ENCODE results near the gene ITGB4.

ITGB4 gene

DNA sequence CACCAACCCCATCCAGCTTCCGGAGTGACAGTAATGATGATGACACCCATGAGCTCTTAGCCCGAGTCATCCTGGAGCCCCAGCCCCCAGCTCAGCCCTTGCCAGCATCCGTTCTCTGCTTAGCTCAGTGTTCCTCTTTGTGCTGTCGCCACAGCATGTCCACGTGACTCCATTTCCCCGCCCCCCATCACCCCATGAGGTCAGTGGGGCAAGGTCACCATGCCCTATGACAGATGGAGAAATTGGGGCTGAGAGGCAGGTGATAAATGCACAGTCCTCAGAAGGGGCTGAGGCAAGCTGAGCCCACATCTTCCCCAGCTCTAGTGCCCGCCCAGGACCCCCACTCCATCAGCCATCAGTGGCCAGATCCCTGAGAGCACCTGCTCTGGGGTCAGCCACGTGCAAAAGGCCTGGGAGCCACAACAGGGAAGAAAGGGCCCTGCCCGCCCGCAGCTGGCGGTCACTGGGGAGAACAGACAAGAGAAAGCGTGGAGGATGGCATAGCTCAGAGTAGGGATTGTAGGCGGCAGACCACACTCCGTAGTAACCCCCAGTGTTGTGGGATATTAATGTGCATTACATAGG is 17.1 kb downstream of the ITGB4 start:
- Histone ChIP-seq H3K4me3 (ENCODE audit: low read depth, low read length) (no peak overlapping the region), H3K36me3 (no peaks in the 10 kb centered on the region), H3K4me1 (no peaks in the 10 kb centered on the region), H3K9me3 (no peaks in the 10 kb centered on the region), H3K27me3 (no peaks in the 10 kb centered on the region)
- DNase-seq, result no peak
- TF ChIP-seq, protein P1, sequence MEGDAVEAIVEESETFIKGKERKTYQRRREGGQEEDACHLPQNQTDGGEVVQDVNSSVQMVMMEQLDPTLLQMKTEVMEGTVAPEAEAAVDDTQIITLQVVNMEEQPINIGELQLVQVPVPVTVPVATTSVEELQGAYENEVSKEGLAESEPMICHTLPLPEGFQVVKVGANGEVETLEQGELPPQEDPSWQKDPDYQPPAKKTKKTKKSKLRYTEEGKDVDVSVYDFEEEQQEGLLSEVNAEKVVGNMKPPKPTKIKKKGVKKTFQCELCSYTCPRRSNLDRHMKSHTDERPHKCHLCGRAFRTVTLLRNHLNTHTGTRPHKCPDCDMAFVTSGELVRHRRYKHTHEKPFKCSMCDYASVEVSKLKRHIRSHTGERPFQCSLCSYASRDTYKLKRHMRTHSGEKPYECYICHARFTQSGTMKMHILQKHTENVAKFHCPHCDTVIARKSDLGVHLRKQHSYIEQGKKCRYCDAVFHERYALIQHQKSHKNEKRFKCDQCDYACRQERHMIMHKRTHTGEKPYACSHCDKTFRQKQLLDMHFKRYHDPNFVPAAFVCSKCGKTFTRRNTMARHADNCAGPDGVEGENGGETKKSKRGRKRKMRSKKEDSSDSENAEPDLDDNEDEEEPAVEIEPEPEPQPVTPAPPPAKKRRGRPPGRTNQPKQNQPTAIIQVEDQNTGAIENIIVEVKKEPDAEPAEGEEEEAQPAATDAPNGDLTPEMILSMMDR (IDR thresholded peaks at IDR 0.05; ENCODE audit: low read depth, low read length), result no peak

DNA sequence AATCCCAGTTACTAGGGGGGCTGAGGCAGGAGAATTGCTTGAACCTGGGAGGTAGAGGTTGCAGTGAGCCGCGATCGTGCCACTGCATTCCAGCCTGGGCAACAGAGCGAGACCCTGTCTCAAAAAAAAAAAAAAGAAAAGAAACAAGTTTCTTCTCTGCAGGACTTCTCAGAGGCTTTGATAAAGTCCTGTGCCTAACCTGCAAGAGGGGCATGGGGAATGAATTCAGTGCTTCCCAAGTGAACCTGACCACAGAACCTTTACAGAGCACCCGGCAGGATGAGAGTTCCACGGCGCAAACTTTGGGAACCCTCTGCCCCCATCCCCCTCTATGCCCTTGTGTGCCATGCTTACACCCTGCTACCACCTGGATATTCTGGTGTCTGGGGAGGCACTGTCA is 17.9 kb downstream of the ITGB4 start:
- Histone ChIP-seq H3K9me3 (no peaks in the 10 kb centered on the region), H3K27me3 (no peaks in the 10 kb centered on the region), H3K4me1 (no peaks in the 10 kb centered on the region), H3K4me3 (ENCODE audit: low read depth, low read length) (no peak overlapping the region), H3K36me3 (no peaks in the 10 kb centered on the region)
- TF ChIP-seq, protein P1 (IDR thresholded peaks at IDR 0.05; ENCODE audit: low read depth, low read length), result no peak
- no peak for DNase-seq

- no peak for DNase-seq
- Histone ChIP-seq H3K36me3 (no peaks in the 10 kb centered on the region), H3K4me3 (ENCODE audit: low read depth, low read length) (no peak overlapping the region), H3K27me3 (no peaks in the 10 kb centered on the region), H3K9me3 (no peaks in the 10 kb centered on the region), H3K4me1 (no peaks in the 10 kb centered on the region)
- TF ChIP-seq, protein P1 (IDR thresholded peaks at IDR 0.05; ENCODE audit: low read depth, low read length), result no peak
Observed at GRCh38 chr17:75739801-75740200, 18.5 kb downstream of the ITGB4 start.

- H3K4me3 ChIP-seq (ENCODE audit: low read depth, low read length), result no peak overlapping the region
- no peaks in the 10 kb centered on the region for H3K9me3 ChIP-seq
- TF ChIP-seq, protein P1 (IDR thresholded peaks at IDR 0.05; ENCODE audit: low read depth, low read length), result no peak
- no peaks in the 10 kb centered on the region for H3K27me3 ChIP-seq
- H3K36me3 ChIP-seq, result no peaks in the 10 kb centered on the region
- no peaks in the 10 kb centered on the region for H3K4me1 ChIP-seq
- DNase-seq, result no peak
Observed at GRCh38 chr17:75740215-75740614, 19.0 kb downstream of the ITGB4 start.

DNA sequence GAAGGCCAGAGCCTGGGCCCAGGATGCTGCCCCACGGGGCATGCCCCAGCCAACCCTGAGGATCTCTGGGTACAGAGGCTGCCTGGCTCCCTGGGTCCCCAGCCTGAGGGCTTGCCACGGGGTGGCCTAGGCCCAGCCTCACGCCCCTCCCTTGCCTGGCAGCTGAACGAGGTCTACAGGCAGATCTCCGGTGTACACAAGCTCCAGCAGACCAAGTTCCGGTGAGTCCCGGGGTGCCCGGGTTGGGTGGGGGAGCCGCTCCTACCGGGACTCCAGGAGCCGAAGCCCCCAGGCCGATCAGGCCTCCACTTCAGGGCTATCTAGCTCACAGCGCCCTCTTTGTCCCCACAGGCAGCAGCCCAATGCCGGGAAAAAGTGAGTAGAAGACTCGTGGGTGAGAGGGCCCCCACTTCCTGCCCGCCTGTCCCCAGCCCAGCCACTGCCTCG is 19.4 kb downstream of the ITGB4 start:
- Histone ChIP-seq H3K27me3 (no peaks in the 10 kb centered on the region), H3K36me3 (no peaks in the 10 kb centered on the region), H3K9me3 (no peaks in the 10 kb centered on the region), H3K4me1 (no peaks in the 10 kb centered on the region), H3K4me3 (ENCODE audit: low read depth, low read length) (no peak overlapping the region)
- no peak for DNase-seq
- TF ChIP-seq, protein P1 (IDR thresholded peaks at IDR 0.05; ENCODE audit: low read depth, low read length), result no peak

DNA sequence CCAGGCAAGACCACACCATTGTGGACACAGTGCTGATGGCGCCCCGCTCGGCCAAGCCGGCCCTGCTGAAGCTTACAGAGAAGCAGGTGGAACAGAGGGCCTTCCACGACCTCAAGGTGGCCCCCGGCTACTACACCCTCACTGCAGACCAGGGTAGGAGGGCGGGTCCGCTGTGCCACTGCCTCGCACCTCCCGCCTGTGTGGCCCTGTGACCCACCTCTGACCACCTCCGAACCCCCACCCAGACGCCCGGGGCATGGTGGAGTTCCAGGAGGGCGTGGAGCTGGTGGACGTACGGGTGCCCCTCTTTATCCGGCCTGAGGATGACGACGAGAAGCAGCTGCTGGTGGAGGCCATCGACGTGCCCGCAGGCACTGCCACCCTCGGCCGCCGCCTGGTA is 21.1 kb downstream of the ITGB4 start:
- TF ChIP-seq, protein P1 (IDR thresholded peaks at IDR 0.05; ENCODE audit: low read depth, low read length), result no peak
- H3K9me3 ChIP-seq, result no peaks in the 10 kb centered on the region
- no peaks in the 10 kb centered on the region for H3K4me1 ChIP-seq
- H3K27me3 ChIP-seq, result no peaks in the 10 kb centered on the region
- no peak overlapping the region for H3K4me3 ChIP-seq (ENCODE audit: low read depth, low read length)
- DNase-seq, result no peak
- H3K36me3 ChIP-seq, result no peaks in the 10 kb centered on the region
